GM23338 (cell line): ENCODE measurements around the gene IMMP2L.

Source experiments
- CREB1 ChIP-seq: fragments of 250-450 bp; sonication (Bioruptor Pico); IDR thresholded peaks from 2 replicates; pipeline ENCODE4 v1.5.0; 2020; ENCODE audit warnings: low read depth, mild to moderate bottlenecking, moderate library complexity
- CTCF ChIP-seq, 2 experiments: fragments of 200-600 bp in 1 of 2; sonication (generic) in 1 of 2; conservative IDR thresholded peaks; 2 replicates each; pipeline versions ENCODE4 v1.5.1 to v1.6.1; 2016 to 2017; ENCODE audit warnings: antibody characterized with exemption in 2 of 2, low read depth in 2 of 2, mild to moderate bottlenecking in 2 of 2, moderate library complexity in 1 of 2
- EZH2 ChIP-seq: fragments of 200-600 bp; sonication (generic); IDR thresholded peaks from one replicate; pipeline ENCODE4 v1.8.0; 2017; ENCODE audit warnings: antibody characterized with exemption, mild to moderate bottlenecking, low read depth; ENCODE audit not compliant: unreplicated experiment
- EZH2phosphoT487 ChIP-seq: fragments of 200-600 bp; sonication (generic); IDR thresholded peaks from one replicate; pipeline ENCODE4 v1.8.1; 2018; ENCODE audit warnings: antibody characterized with exemption; ENCODE audit not compliant: unreplicated experiment
- JUNB ChIP-seq: IDR thresholded peaks from one replicate; pipeline ENCODE4 v1.6.1; 2016; ENCODE audit warnings: antibody characterized with exemption; ENCODE audit not compliant: unreplicated experiment
- NANOG ChIP-seq: IDR thresholded peaks from 2 replicates; pipeline ENCODE4 v1.6.1; 2016; ENCODE audit warnings: antibody characterized with exemption, borderline replicate concordance
- POLR2AphosphoS5 ChIP-seq: IDR thresholded peaks from 2 replicates; pipeline ENCODE4 v1.6.1; 2016; ENCODE audit warnings: antibody characterized with exemption, low read depth
- REST ChIP-seq: IDR thresholded peaks from one replicate; pipeline ENCODE4 v1.6.1; 2018; ENCODE audit warnings: antibody characterized with exemption; ENCODE audit not compliant: unreplicated experiment
- ZNF114 ChIP-seq: fragments of 250-450 bp; sonication (Bioruptor Pico); IDR thresholded peaks from 2 replicates; pipeline ENCODE4 v1.5.0; 2020; ENCODE audit warnings: mild to moderate bottlenecking, moderate library complexity
- ZNF462 ChIP-seq: fragments of 250-450 bp; sonication (Bioruptor Pico); IDR thresholded peaks from 2 replicates; pipeline ENCODE4 v1.5.0; 2020; ENCODE audit warnings: mild to moderate bottlenecking, moderate library complexity

- TF ChIP-seq CTCF (conservative IDR thresholded peaks at IDR 0.05; ENCODE audit: low read depth in 2 of 2) = no peak
- TF ChIP-seq POLR2AphosphoS5 = no peak
- TF ChIP-seq EZH2 = no peak
- no peak for TF ChIP-seq REST
- no peak for TF ChIP-seq EZH2phosphoT487
- TF ChIP-seq JUNB = no peak
- no peak for TF ChIP-seq ZNF462 (CRISPR knock-in tag)
- no peak for TF ChIP-seq CREB1 (CRISPR knock-in tag)
- no peak for TF ChIP-seq ZNF114 (CRISPR knock-in tag)
- TF ChIP-seq NANOG = no peak
Observed at GRCh38 chr7:110688908-110689307, 873.4 kb downstream of the IMMP2L start.
